ENCODE results near the gene ARL15.

The ARL15 gene

DNA sequence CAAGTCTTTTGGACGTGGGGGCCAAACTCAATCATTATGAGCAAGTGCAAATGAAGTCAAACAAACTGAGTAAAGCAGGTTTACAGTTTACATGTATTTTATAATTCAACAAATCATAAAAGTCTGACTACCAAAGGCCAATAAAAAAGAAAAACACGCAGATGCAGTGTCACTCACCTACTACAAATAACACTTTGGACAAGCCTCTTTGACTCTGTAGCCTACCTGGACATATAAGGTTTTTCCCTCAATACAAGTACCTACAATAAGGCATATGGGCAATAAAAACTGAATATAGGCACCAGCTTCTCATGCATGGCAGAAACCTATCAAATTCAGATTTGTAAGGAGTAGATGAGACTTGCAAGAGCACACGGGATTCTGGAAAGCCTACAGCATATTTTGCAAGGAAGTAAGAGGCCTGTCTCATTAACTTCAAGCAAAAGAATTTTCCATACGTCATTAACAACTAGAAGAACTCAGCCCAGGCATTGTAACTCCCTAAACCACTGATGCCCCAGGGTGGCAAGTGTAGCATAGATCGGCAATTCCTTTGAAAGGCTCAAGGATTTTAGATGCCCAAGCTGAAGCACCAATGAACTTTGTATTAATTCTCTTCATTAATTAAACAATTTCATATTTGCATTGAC lies 21.7 kb downstream of the ARL15 start:
- no peaks in the 10 kb centered on the region for H3K9me3 Mint-ChIP-seq

GRCh38 chr5:54285686-54286085 lies 24.7 kb downstream of the ARL15 start:
- DNase-seq (no peak), ATAC-seq (replicated peaks) (no peak)
- no peaks in the 10 kb centered on the region for H3K36me3 Mint-ChIP-seq (ENCODE audit: insufficient read depth)
- no peaks in the 10 kb centered on the region for H3K9me3 Mint-ChIP-seq
- H3K27ac Mint-ChIP-seq, result no peak overlapping the region
- H3K4me3 Mint-ChIP-seq, result no peak overlapping the region
- H3K27me3 Mint-ChIP-seq, result no peaks in the 10 kb centered on the region
- H3K4me1 Mint-ChIP-seq (ENCODE audit: low read depth in 2 of 2), result peaks cover 5 to 32% of the 10 kb centered on the region in 2 donors

More for the DNA sequence above, 21.7 kb downstream of the ARL15 start:
- ATAC-seq (replicated peaks) (no peak), DNase-seq (no peak)
- no peaks in the 10 kb centered on the region for H3K36me3 Mint-ChIP-seq (ENCODE audit: insufficient read depth)
- H3K4me1 Mint-ChIP-seq (ENCODE audit: low read depth in 2 of 2), result peaks cover 7 to 36% of the 10 kb centered on the region in 2 donors
- H3K4me3 Mint-ChIP-seq, result no peak overlapping the region
- no peak overlapping the region for H3K27ac Mint-ChIP-seq
- H3K27me3 Mint-ChIP-seq, result no peaks in the 10 kb centered on the region

DNA sequence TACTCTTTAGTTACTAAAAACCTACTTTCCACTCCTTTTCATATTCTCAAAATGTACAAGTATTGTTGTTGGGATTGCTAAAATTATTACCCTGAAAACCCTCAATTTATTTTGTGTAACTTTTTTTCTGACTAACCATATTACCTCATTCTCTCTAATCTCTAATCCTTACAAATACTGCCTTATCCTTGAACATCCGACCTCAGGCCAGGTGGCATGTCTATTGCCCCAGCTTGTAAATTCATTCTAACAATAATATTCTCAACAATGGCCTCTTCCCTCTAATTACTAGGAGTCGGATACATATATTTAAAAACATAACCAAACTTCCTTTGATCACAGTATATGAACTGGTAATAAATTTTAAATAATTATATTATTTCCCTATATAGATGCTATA lies 25.8 kb downstream of the ARL15 start:
- Mint-ChIP-seq H3K27ac (no peak overlapping the region), H3K36me3 (ENCODE audit: insufficient read depth) (no peaks in the 10 kb centered on the region), H3K4me1 (ENCODE audit: low read depth in 2 of 2) (peaks cover 7 to 28% of the 10 kb centered on the region in 2 donors), H3K9me3 (no peaks in the 10 kb centered on the region), H3K4me3 (no peak overlapping the region), H3K27me3 (no peaks in the 10 kb centered on the region)
- DNase-seq (no peak), ATAC-seq (replicated peaks) (no peak)

DNA sequence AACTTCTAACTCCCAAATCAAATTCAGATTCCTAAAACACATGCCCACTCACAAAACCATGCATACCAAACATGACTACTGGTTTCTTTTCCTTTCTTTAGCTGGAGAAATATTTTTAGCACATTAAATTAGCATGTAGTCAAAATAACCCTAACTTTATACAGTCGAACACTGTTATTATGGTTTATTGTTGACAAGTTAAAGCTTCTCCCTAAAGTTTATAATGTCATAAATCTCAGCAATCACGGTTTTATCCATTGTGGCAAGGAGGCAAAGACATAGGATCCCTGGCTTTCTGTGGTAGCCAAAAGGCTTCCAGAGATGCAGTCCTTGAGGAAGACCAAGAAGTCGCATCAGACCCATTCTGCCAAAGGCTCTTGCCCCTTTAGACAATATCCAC lies 27.5 kb downstream of the ARL15 start:
- Mint-ChIP-seq H3K27me3 (no peaks in the 10 kb centered on the region), H3K9me3 (no peaks in the 10 kb centered on the region), H3K4me3 (no peak overlapping the region), H3K27ac (no peak overlapping the region), H3K36me3 (ENCODE audit: insufficient read depth) (no peaks in the 10 kb centered on the region), H3K4me1 (ENCODE audit: low read depth in 2 of 2) (peaks cover 10 to 30% of the 10 kb centered on the region in 2 donors)
- DNase-seq (no peak), ATAC-seq (replicated peaks) (no peak)

GRCh38 chr5:54281960-54282692 lies 28.2 kb downstream of the ARL15 start:
- Mint-ChIP-seq H3K4me1 (ENCODE audit: low read depth in 2 of 2) (peaks cover 7 to 23% of the 10 kb centered on the region in 2 donors), H3K27me3 (no peaks in the 10 kb centered on the region), H3K27ac (no peak overlapping the region), H3K36me3 (ENCODE audit: insufficient read depth) (no peaks in the 10 kb centered on the region), H3K4me3 (no peak overlapping the region), H3K9me3 (no peaks in the 10 kb centered on the region)
- DNase-seq (no peak), ATAC-seq (replicated peaks) (no peak)

GRCh38 chr5:54279960-54280359 lies 30.4 kb downstream of the ARL15 start:
- H3K4me1 Mint-ChIP-seq (ENCODE audit: low read depth in 2 of 2), result peaks cover 9 to 22% of the 10 kb centered on the region in 2 donors
- H3K4me3 Mint-ChIP-seq, result no peak overlapping the region
- no peaks in the 10 kb centered on the region for H3K9me3 Mint-ChIP-seq
- peak overlapping the region; percentile 8 to 44 for H3K27ac Mint-ChIP-seq
- ATAC-seq (replicated peaks) (no peak), DNase-seq (no peak)
- H3K36me3 Mint-ChIP-seq (ENCODE audit: insufficient read depth), result no peaks in the 10 kb centered on the region
- no peaks in the 10 kb centered on the region for H3K27me3 Mint-ChIP-seq

DNA sequence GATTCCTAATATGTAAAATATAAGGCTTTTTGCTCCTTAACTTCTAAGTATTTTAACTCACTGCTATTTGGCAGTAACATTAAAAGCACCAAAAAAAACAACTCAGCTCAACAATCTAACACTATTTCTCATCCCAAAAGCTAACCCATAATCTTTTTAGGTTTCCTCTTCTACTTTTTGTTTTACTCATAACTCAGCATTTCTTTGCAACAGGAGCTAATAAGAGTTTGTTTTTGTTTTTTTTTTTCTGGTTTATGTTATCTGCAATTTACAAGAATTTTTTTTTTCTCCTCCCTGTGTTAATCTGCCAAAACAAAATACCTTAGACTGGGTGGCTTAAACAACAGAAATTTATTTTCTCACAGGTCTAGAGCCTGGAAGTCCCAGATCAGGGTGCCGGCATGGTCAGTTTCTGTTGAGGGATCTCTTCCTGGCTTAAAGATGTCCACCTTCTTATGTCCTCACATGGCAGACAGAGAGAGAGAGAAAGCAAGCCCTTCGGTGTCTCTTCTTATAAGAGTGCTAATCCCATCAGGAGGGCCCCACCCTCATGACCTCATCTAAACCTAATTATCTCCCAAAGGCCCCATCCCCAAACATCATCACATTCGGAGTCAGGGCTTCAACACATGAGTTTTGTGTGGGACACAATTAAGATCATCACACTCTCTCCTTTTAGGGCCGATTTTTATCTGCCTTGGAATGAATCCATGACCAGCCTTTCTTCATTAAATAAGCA lies 31.2 kb downstream of the ARL15 start:
- ATAC-seq (replicated peaks), result no peak

DNA sequence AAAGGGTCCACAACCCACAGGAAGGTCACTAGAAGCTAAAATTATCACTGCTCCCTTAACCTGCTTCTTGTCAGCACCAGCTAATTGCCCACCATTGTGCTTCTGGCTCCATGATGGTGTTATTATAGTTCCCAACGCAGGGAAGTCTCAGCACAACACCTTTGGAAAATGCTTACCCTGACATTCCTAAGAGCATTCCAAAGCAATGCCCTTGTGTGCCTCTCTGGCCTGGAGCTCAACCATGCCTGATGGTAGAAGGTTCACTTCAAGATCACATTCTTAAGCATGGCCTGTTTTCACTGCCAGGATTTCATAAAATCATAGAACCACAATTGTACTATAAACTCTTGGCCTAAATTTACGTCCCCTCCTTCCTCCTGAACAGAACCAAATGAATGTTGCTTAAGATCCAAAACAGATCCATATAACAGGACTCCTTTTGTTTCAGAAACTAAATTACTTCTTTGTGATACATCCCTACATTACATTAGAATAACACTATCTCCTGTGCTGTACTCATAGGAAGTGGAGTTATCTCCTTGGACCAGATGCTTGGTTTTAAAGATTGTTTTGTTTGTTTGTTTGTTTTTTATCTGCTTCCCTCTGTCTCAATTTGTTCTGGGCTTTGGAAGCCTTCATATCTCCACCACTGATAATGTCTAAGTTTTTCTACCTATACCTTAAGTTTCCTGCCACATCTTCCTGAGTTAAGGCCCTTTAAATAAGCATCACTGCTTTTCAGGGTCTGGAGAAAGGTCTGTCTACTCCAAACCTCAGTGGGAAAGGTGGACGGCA lies 32.1 kb downstream of the ARL15 start:
- H3K9me3 Mint-ChIP-seq, result no peaks in the 10 kb centered on the region
- no peaks in the 10 kb centered on the region for H3K27me3 Mint-ChIP-seq
- DNase-seq (no peak), ATAC-seq (replicated peaks) (no peak)
- H3K4me3 Mint-ChIP-seq, result no peak overlapping the region
- H3K4me1 Mint-ChIP-seq (ENCODE audit: low read depth in 2 of 2), result peaks cover 14 to 19% of the 10 kb centered on the region in 2 donors
- H3K36me3 Mint-ChIP-seq (ENCODE audit: insufficient read depth), result no peaks in the 10 kb centered on the region
- H3K27ac Mint-ChIP-seq, result no peak overlapping the region

More for the DNA sequence above, 31.2 kb downstream of the ARL15 start:
- DNase-seq, result no peak
- peaks cover 9 to 17% of the 10 kb centered on the region in 2 donors for H3K4me1 Mint-ChIP-seq (ENCODE audit: low read depth in 2 of 2)
- H3K36me3 Mint-ChIP-seq (ENCODE audit: insufficient read depth), result no peaks in the 10 kb centered on the region
- peak overlapping the region in 1 of 2 donors; percentile 44 for H3K27ac Mint-ChIP-seq
- H3K9me3 Mint-ChIP-seq, result no peaks in the 10 kb centered on the region
- H3K4me3 Mint-ChIP-seq, result no peak overlapping the region
- H3K27me3 Mint-ChIP-seq, result no peaks in the 10 kb centered on the region

DNA sequence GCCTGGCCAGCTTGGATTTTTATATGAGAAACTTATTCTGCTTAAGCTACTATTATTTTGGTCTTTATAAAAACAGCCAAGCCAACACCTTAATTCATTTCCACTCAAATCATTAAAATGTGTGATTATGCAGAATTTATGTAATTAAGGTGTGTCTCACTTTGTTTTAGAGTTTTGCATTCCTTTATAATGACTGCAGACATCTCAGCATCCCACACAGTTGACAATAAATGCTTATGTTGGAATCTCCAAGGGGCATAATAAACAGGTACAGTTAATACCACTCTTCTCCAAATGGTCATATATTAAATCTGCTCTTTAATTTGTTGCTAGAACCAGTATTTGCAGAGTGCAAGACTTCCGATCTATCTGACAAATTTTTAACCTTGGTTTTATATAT lies 34.3 kb downstream of the ARL15 start:
- no peak overlapping the region for H3K27ac Mint-ChIP-seq
- H3K36me3 Mint-ChIP-seq (ENCODE audit: insufficient read depth), result no peaks in the 10 kb centered on the region
- H3K4me1 Mint-ChIP-seq (ENCODE audit: low read depth in 2 of 2), result peaks cover 14 to 19% of the 10 kb centered on the region in 2 donors
- ATAC-seq (replicated peaks), result no peak
- DNase-seq, result no peak
- H3K4me3 Mint-ChIP-seq, result no peak overlapping the region
- no peaks in the 10 kb centered on the region for H3K27me3 Mint-ChIP-seq
- no peaks in the 10 kb centered on the region for H3K9me3 Mint-ChIP-seq

DNA sequence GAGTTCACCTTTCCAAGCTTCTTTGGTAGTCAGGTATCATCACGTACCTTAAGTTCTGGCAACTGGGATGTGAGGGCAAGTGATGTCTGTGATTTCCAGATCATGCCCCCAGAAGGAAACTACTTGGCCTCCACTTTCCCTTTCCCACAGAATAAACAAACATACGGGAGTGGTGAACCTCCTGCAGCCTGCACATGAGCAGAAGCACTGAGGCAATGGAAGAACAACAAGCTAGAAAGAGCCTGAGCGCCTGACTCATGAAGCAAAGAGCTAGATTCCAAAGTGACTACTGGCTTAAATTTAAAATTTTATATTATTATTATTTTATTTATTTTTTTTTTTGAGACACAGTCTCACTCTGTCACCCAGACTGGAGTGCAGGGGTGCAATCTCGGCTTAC lies 35.0 kb downstream of the ARL15 start:
- Mint-ChIP-seq H3K27ac (no peak overlapping the region), H3K27me3 (no peaks in the 10 kb centered on the region), H3K36me3 (ENCODE audit: insufficient read depth) (no peaks in the 10 kb centered on the region), H3K4me3 (no peak overlapping the region), H3K4me1 (ENCODE audit: low read depth in 2 of 2) (peaks cover 14 to 19% of the 10 kb centered on the region in 2 donors), H3K9me3 (no peaks in the 10 kb centered on the region)
- DNase-seq (no peak), ATAC-seq (replicated peaks) (no peak)

DNA sequence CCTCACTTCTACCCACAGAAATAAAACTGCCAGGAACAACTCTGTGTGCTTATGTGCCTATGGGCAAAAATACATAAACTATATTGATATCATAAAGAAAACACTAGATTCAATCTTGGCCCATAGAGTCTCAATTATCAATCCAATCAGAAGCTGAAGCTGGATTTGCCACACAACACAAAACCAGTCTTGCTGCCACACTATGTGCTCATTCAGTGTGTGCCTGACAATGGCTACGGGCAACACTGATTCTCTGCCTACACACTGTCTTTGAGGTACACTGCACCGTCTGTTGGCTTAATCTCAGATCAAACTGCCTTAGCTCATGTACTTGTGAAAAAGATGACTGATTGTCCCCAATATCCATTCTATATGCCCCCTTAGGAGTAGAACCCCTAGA lies 35.4 kb downstream of the ARL15 start:
- no peaks in the 10 kb centered on the region for H3K36me3 Mint-ChIP-seq (ENCODE audit: insufficient read depth)
- no peaks in the 10 kb centered on the region for H3K27me3 Mint-ChIP-seq
- ATAC-seq (replicated peaks), result no peak
- no peak overlapping the region for H3K27ac Mint-ChIP-seq
- DNase-seq, result no peak
- peaks cover 13 to 19% of the 10 kb centered on the region in 2 donors for H3K4me1 Mint-ChIP-seq (ENCODE audit: low read depth in 2 of 2)
- no peaks in the 10 kb centered on the region for H3K9me3 Mint-ChIP-seq
- no peak overlapping the region for H3K4me3 Mint-ChIP-seq

DNA sequence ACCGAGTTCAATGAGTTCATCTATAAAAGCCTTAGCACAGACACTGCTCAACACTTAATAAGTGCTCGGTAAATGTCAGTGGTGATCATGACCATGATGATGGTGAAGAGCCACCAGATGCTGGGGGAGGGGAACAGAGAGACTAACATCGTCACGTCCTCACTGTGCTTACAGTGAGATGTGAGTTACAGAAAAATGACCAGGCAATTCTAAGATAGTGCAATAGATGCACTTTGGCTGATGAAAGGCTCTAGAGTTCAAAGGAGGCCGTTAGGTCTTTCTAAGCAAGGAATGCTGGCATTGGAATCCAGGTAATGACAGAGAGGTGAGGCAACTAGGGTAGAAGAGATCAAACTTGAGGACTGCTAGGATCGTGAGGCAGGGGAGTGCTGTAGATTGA lies 36.7 kb downstream of the ARL15 start:
- Mint-ChIP-seq H3K36me3 (ENCODE audit: insufficient read depth) (no peaks in the 10 kb centered on the region), H3K27me3 (no peaks in the 10 kb centered on the region), H3K4me3 (no peak overlapping the region), H3K4me1 (ENCODE audit: low read depth in 2 of 2) (peaks cover 13 to 19% of the 10 kb centered on the region in 2 donors), H3K9me3 (no peaks in the 10 kb centered on the region), H3K27ac (no peak overlapping the region)
- DNase-seq, result no peak
- ATAC-seq (replicated peaks), result no peak

DNA sequence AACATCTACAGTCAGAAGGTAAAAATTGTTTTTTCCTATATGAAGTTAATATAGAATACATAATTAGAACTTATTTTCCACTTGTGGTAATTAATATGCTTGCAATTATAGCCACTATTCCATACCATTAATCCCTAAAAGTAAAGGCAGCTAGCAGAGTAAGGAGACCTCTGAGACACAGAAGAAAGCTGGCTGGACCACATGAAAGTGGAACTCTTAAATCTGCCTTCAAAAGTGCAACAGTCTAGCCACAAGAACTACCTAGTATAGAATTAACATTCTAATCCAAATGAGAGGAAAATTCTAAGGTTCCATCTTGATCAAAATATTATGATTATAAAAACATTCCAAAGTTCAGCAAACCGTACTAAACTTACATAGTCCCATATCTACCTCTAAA lies 37.6 kb downstream of the ARL15 start:
- H3K4me3 Mint-ChIP-seq, result no peak overlapping the region
- no peak for ATAC-seq (replicated peaks)
- H3K4me1 Mint-ChIP-seq (ENCODE audit: low read depth in 2 of 2), result peaks cover 10 to 13% of the 10 kb centered on the region in 2 donors
- H3K27me3 Mint-ChIP-seq, result no peaks in the 10 kb centered on the region
- H3K36me3 Mint-ChIP-seq (ENCODE audit: insufficient read depth), result no peaks in the 10 kb centered on the region
- H3K9me3 Mint-ChIP-seq, result no peaks in the 10 kb centered on the region
- H3K27ac Mint-ChIP-seq, result no peak overlapping the region
- DNase-seq, result no peak

Measured in effector memory CD8-positive, alpha-beta T cell (primary cell).